Measurements from ENCODE around the gene TRIOBP. TPM values are rescaled to one million over a fixed set of nuclear protein-coding genes. Genes with fewer than 3 reads are reported as not detected.

Gene TRIOBP
- total RNA-seq, 1 donor from 2014 or later, result 33.7 TPM

DNA sequence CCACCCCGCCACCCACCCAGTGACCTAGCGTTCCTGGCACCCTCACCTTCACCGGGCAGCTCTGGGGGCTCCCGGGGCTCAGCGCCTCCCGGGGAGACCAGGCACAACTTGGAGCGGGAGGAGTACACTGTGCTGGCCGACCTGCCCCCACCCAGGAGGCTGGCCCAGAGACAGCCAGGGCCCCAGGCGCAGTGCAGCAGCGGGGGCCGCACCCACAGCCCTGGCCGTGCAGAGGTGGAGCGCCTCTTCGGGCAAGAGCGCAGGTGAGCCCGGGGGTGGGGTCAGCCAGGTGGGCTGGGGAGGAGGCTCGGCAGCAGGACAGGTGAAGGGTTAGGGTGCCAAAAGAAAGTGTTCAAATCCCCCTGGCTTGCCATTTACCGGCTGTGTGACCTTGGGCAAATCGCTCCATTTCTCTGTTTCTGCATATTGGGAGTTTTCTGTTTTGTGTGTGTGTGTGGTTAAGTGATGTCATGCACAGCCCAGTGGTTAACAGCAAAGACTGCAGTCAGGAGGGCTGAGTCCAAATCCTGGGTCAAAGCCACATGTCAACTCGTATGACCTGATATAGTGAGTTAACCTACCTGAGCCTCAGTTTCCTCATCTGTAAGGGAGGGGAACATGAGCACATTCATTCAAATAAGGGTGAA lies 29.5 kb downstream of the TRIOBP start:
- Mint-ChIP-seq H3K36me3 (ENCODE audit: unreplicated experiment) (peaks cover 26% of the 10 kb centered on the region), H3K27me3 (ENCODE audit: unreplicated experiment) (peaks cover 7% of the 10 kb centered on the region), H3K4me1 (ENCODE audit: low read depth, unreplicated experiment) (no peaks in the 10 kb centered on the region), H3K27ac (ENCODE audit: unreplicated experiment) (no peak overlapping the region), H3K9me3 (ENCODE audit: unreplicated experiment) (peaks cover 20% of the 10 kb centered on the region), H3K4me3 (ENCODE audit: unreplicated experiment) (no peak overlapping the region)
- DNase-seq, result no peak
- TF ChIP-seq CTCF (IDR thresholded peaks at IDR 0.05; ENCODE audit: partially characterized antibody, unreplicated experiment), result no peak

DNA sequence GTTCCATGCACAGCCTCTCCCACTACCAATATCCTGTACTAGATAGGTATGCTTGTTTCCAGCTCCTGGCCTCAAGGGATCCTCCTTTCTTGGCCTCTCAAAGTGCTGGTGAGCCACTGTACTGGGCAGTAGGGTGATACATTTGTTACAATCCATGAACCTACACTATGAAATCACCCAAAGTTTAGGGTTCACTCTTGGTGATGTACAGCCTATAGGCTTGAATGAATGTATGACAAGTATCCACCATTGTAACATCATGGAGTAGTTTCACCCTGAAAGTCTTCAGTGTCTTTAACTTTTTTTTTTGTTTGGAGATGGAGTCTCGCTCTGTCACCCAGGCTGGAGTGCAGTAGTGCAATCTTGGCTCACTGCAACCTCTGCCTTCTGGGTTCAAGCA lies 31.8 kb downstream of the TRIOBP start:
- peaks cover 9% of the 10 kb centered on the region for H3K27me3 Mint-ChIP-seq (ENCODE audit: unreplicated experiment)
- H3K4me1 Mint-ChIP-seq (ENCODE audit: low read depth, unreplicated experiment), result no peaks in the 10 kb centered on the region

DNA sequence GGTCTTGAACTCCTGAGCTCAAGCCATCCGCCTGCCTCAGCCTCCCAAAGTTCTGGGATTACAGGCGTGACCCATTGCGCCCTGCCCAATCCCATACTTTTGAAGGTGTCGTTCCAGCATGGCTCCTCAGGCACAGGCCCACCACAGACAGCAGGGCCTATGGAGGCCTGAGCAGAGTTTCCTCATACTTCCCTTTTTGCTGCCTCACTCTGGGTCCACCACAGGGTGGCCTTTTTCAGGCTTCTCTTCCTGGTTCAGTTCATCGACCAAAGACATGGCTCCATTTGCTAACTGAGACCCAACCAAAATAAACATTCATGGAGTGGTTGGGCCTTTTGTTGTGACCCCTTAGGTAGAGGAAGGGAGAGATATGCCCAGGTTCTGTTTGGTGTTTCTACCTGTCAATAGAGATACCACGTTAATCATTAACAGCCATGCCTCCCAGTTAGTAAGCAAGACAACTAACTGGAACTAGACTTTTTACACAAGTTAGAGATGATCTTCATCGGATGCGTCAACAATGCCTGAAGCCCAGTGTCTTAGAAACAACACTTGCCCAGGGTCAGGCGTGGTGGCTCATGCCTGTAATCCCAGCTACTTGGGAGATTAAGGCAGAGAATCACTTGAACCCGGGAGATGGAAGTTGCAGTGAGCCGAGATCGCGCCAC lies 35.1 kb downstream of the TRIOBP start:
- no peak for DNase-seq
- Mint-ChIP-seq H3K27me3 (ENCODE audit: unreplicated experiment) (peaks cover 4% of the 10 kb centered on the region), H3K9me3 (ENCODE audit: unreplicated experiment) (peaks cover 4% of the 10 kb centered on the region), H3K27ac (ENCODE audit: unreplicated experiment) (no peak overlapping the region), H3K4me3 (ENCODE audit: unreplicated experiment) (no peak overlapping the region), H3K36me3 (ENCODE audit: unreplicated experiment) (no peaks in the 10 kb centered on the region), H3K4me1 (ENCODE audit: low read depth, unreplicated experiment) (peaks cover 3% of the 10 kb centered on the region)
- no peak for TF ChIP-seq CTCF (IDR thresholded peaks at IDR 0.05; ENCODE audit: partially characterized antibody, unreplicated experiment)

More for the DNA sequence above, 31.8 kb downstream of the TRIOBP start:
- Mint-ChIP-seq H3K9me3 (ENCODE audit: unreplicated experiment) (peaks cover 16% of the 10 kb centered on the region), H3K36me3 (ENCODE audit: unreplicated experiment) (peaks cover 16% of the 10 kb centered on the region), H3K4me3 (ENCODE audit: unreplicated experiment) (no peak overlapping the region), H3K27ac (ENCODE audit: unreplicated experiment) (no peak overlapping the region)
- no peak for TF ChIP-seq CTCF (IDR thresholded peaks at IDR 0.05; ENCODE audit: partially characterized antibody, unreplicated experiment)
- no peak for DNase-seq

DNA sequence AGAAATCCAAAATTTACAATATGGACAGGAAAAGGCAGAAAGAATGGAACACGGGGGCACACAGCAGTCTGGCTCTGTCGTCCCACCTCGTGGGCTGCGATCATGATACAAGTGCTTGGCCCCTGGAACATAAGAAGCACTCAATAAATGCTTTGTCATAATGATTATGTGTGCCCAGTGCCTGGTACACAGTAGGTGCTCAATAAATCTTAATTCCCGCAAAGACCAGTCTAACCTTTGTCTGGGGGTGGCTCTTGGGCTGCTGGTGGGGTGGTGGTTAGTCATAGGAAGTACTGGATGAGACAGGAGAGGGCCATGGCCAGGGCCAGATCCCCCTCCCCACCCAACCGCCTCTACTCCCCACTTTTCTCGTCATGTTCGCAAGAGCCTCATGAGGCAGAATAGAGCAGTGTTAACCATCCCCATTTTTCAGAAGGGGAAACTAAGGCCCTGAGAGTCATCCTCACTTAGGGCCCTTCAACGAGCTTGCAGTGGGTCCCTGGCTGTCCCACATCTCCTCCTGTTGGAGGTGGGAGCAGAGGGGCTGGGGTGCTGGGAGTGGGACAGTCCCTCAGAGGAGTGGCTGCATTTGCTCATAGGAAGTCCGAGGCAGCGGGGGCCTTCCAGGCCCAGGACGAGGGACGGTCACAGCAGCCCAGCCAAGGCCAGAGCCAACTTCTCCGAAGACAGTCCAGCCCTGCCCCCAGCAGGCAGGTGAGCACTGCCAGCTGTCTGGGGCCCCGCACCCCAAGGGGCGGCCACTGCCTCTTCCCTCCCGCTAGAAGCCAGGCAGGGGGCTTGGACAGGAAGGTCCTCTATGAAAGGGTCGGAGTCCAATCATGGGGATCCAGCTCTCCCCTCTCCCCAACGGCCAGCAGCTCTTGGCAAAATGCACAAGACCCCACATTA lies 36.1 kb downstream of the TRIOBP start:
- H3K4me3 Mint-ChIP-seq (ENCODE audit: unreplicated experiment), result no peak overlapping the region
- peaks cover under 1% of the 10 kb centered on the region for H3K36me3 Mint-ChIP-seq (ENCODE audit: unreplicated experiment)
- DNase-seq, result no peak
- no peak overlapping the region for H3K27ac Mint-ChIP-seq (ENCODE audit: unreplicated experiment)
- H3K4me1 Mint-ChIP-seq (ENCODE audit: low read depth, unreplicated experiment), result peaks cover 3% of the 10 kb centered on the region
- no peak for TF ChIP-seq CTCF (IDR thresholded peaks at IDR 0.05; ENCODE audit: partially characterized antibody, unreplicated experiment)
- H3K9me3 Mint-ChIP-seq (ENCODE audit: unreplicated experiment), result peaks cover 5% of the 10 kb centered on the region
- H3K27me3 Mint-ChIP-seq (ENCODE audit: unreplicated experiment), result peaks cover 7% of the 10 kb centered on the region
